Hepatocyte (in vitro differentiated cells): ENCODE results near the gene ATF4.

Source experiments
- CTCF ChIP-seq: fragments of 200-600 bp; sonication (generic); IDR thresholded peaks from 2 replicates; pipeline ENCODE4 v1.5.1; 2016; ENCODE audit warnings: antibody characterized with exemption, mild to moderate bottlenecking; ENCODE audit not compliant: poor library complexity
- EZH2 ChIP-seq: fragments of 200-600 bp; sonication (generic); IDR thresholded peaks from 2 replicates; pipeline ENCODE4 v1.6.1; 2016; ENCODE audit warnings: antibody characterized with exemption, mild to moderate bottlenecking, borderline replicate concordance
- EZH2phosphoT487 ChIP-seq: fragments of 200-600 bp; sonication (generic); IDR thresholded peaks from one replicate; pipeline ENCODE4 v1.6.1; 2018; ENCODE audit warnings: antibody characterized with exemption, mild to moderate bottlenecking, low read depth, moderate library complexity; ENCODE audit not compliant: unreplicated experiment, severe bottlenecking

GRCh38 chr22:39501644-39502108 lies 18.7 kb upstream of the ATF4 start:
- TF ChIP-seq CTCF (no peak), EZH2 (no peak), EZH2phosphoT487 (no peak)
